HCT116 (cell line): ENCODE results near the gene A1CF. TPM values are rescaled to one million over a fixed set of nuclear protein-coding genes. Genes with fewer than 3 reads are reported as not detected.

Source experiments
- ATAC-seq: fragments of 200-7000 bp; cut with Tn5 transposase; 2 replicates; pipeline ENCODE4 v1.9.1; 2020; ENCODE audit warnings: mild to moderate bottlenecking, moderate library complexity
- BruUV-seq: library from RNA; stranded (reverse); fragments of 400-500 nt; replicated peaks from 2 replicates; lab custom pipeline; 2021; lab: Mats Ljungman, UMichigan
- CTCF ChIA-PET: fragments of 300-600 bp; sonication (Branson Sonifier 250); formaldehyde crosslinking; loops from one replicate; lab custom pipeline; 2021; ENCODE audit warnings: antibody characterized with exemption; lab: Charles Lee
- POLR2A ChIA-PET: fragments of 300-600, 350-600 bp; sonication (Branson Sonifier 250); formaldehyde crosslinking; loops from one replicate; lab custom pipeline; 2021; ENCODE audit warnings: antibody characterized with exemption; lab: Charles Lee
- RAD21 ChIA-PET, 2 experiments: fragments of 300-600 bp; sonication (Branson Sonifier 250); formaldehyde crosslinking; loops; one replicate each; lab custom pipeline; 2023; ENCODE audit warnings: low total read pairs in 2 of 2; ENCODE audit not compliant: uncharacterized antibody in 2 of 2, unreplicated experiment in 2 of 2, low non-redundant PET in 1 of 2; lab: Charles Lee
- DNase-seq: peaks from one replicate; pipeline ENCODE4 v3.0.0-alpha.2; 2010; ENCODE audit warnings: low read depth, low spot score
- H2AFZ ChIP-seq: fragments of 200-600 bp; shearing (Covaris generic), sonication (generic); 2 replicates; pipeline ENCODE4 v1.6.1; 2017; ENCODE audit warnings: low read depth, mixed run types, mixed read lengths, antibody characterized with exemption, low read length; ENCODE audit not compliant: poor library complexity, severe bottlenecking
- H3K27ac ChIP-seq: 2 replicates; pipeline ENCODE4 v1.5.1; 2012; ENCODE audit warnings: low read depth, low read length
- H3K27me3 ChIP-seq: fragments of 200-600 bp; sonication (generic); 2 replicates; pipeline ENCODE4 v1.6.1; 2016; ENCODE audit warnings: mixed run types, low read length, mixed read lengths; ENCODE audit not compliant: insufficient read depth
- H3K36me3 ChIP-seq, 2 experiments: fragments of 200-500 bp in 1 of 2; fragments of 200-600 bp in 1 of 2; sonication (Bioruptor generic) in 1 of 2; sonication (generic) in 1 of 2; 2 replicates each; pipeline versions ENCODE4 v1.5.1 to v1.6.1; 2014 to 2016; ENCODE audit warnings: low read length in 2 of 2, inconsistent platforms in 1 of 2, mixed read lengths in 1 of 2, mixed run types in 1 of 2; ENCODE audit not compliant: insufficient read depth in 2 of 2, control insufficient read depth in 1 of 2
- H3K4me1 ChIP-seq, 2 experiments: fragments of 200-600 bp in 1 of 2; sonication (generic) in 1 of 2; 2 replicates each; pipeline versions ENCODE4 v1.5.1 to v1.6.1; 2012 to 2017; ENCODE audit warnings: low read length in 2 of 2, inconsistent platforms in 1 of 2, mild to moderate bottlenecking in 1 of 2, mixed read lengths in 1 of 2, mixed run types in 1 of 2, moderate library complexity in 1 of 2; ENCODE audit not compliant: insufficient read depth in 2 of 2, control insufficient read depth in 1 of 2
- H3K4me2 ChIP-seq: fragments of 200-600 bp; sonication (generic); 2 replicates; pipeline ENCODE4 v1.6.1; 2017; ENCODE audit warnings: mixed run types, low read length, mixed read lengths
- H3K4me3 ChIP-seq, 2 experiments: fragments of 200-600 bp in 1 of 2; sonication (generic) in 1 of 2; replicated peaks in 1 of 2; 2 replicates each; pipeline ENCODE4 v1.5.1; 2011 to 2016; ENCODE audit warnings: low read length in 2 of 2, control low read depth in 1 of 2, low read depth in 1 of 2, mild to moderate bottlenecking in 1 of 2, mixed read lengths in 1 of 2, mixed run types in 1 of 2
- H3K79me2 ChIP-seq: fragments of 200-600 bp; sonication (generic); 2 replicates; pipeline ENCODE4 v1.6.1; 2017; ENCODE audit warnings: mild to moderate bottlenecking, mixed run types, low read length, moderate library complexity, mixed read lengths; ENCODE audit not compliant: insufficient read depth
- H3K9ac ChIP-seq: fragments of 200-600 bp; sonication (generic); 2 replicates; pipeline ENCODE4 v1.6.1; 2016; ENCODE audit warnings: low read length, mixed read lengths
- H3K9me2 ChIP-seq: fragments of 200-600 bp; sonication (generic), shearing (Covaris generic); 2 replicates; pipeline ENCODE4 v1.6.1; 2017; ENCODE audit warnings: mixed run types, mild to moderate bottlenecking, moderate library complexity; ENCODE audit not compliant: insufficient read depth
- H3K9me3 ChIP-seq, 2 experiments: fragments of 200-500 bp in 1 of 2; fragments of 200-600 bp in 1 of 2; sonication (Bioruptor generic) in 1 of 2; sonication (generic) in 1 of 2; 2 replicates each; pipeline ENCODE4 v1.6.1; 2014 to 2017; ENCODE audit warnings: low read length in 2 of 2, mixed read lengths in 2 of 2, inconsistent platforms in 1 of 2, low read depth in 1 of 2, mild to moderate bottlenecking in 1 of 2, mixed run types in 1 of 2, moderate library complexity in 1 of 2; ENCODE audit not compliant: control insufficient read depth in 1 of 2, insufficient read depth in 1 of 2
- H4K20me1 ChIP-seq: fragments of 200-600 bp; sonication (generic), shearing (Covaris generic); 2 replicates; pipeline ENCODE4 v1.6.1; 2017; ENCODE audit warnings: mixed run types, mild to moderate bottlenecking, moderate library complexity; ENCODE audit not compliant: insufficient read depth
- CBX3 ChIP-seq: IDR thresholded peaks from 2 replicates; pipeline ENCODE4 v1.6.1; 2012; ENCODE audit warnings: low read depth
- CEBPB ChIP-seq: IDR thresholded peaks from 2 replicates; pipeline ENCODE4 v1.6.1; 2012; ENCODE audit warnings: low read depth
- EGR1 ChIP-seq: IDR thresholded peaks from 2 replicates; pipeline ENCODE4 v1.6.1; 2012; ENCODE audit warnings: low read depth
- EZH2 ChIP-seq: fragments of 200-600 bp; sonication (generic); IDR thresholded peaks from 2 replicates; pipeline ENCODE4 v1.6.1; 2017; ENCODE audit warnings: antibody characterized with exemption, mixed run types
- EZH2phosphoT487 ChIP-seq: fragments of 200-600 bp; IDR thresholded peaks from 2 replicates; pipeline ENCODE4 v1.6.1; 2018; ENCODE audit warnings: antibody characterized with exemption, borderline replicate concordance
- FOSL1 ChIP-seq: IDR thresholded peaks from 2 replicates; pipeline ENCODE4 v1.6.1; 2012; ENCODE audit warnings: low read depth
- JUND ChIP-seq: IDR thresholded peaks from 2 replicates; pipeline ENCODE4 v1.6.1; 2012
- POLR2A ChIP-seq: IDR thresholded peaks from 2 replicates; pipeline ENCODE4 v1.7.0; 2011; ENCODE audit warnings: borderline replicate concordance; ENCODE audit not compliant: insufficient read depth, insufficient read length; ENCODE audit errors: extremely low read depth
- POLR2AphosphoS5 ChIP-seq: IDR thresholded peaks from 2 replicates; pipeline ENCODE4 v1.6.1; 2011; ENCODE audit warnings: mild to moderate bottlenecking, low read depth, low read length, moderate library complexity
- RAD21 ChIP-seq: IDR thresholded peaks from 2 replicates; pipeline ENCODE4 v1.6.1; 2012; ENCODE audit warnings: low read depth, mild to moderate bottlenecking
- SIN3A ChIP-seq: IDR thresholded peaks from 2 replicates; pipeline ENCODE4 v1.6.1; 2012; ENCODE audit warnings: low read depth
- SRF ChIP-seq: IDR thresholded peaks from 2 replicates; pipeline ENCODE4 v1.6.1; 2012; ENCODE audit warnings: low read depth
- YY1 ChIP-seq: IDR thresholded peaks from 2 replicates; pipeline ENCODE4 v1.6.1; 2011; ENCODE audit warnings: low read length, low read depth, moderate library complexity, mild to moderate bottlenecking; ENCODE audit not compliant: insufficient replicate concordance; ENCODE audit errors: extremely low read depth
- ZNF274 ChIP-seq: fragments of 200-500 bp; sonication (Bioruptor generic); IDR thresholded peaks from 2 replicates; pipeline ENCODE4 v1.6.1; 2014; ENCODE audit warnings: mild to moderate bottlenecking, low read depth, low read length, inconsistent platforms
- intact Hi-C: fragments of 100-400 bp; cut with micrococcal nuclease; formaldehyde crosslinking; loops from 2 replicates; pipeline ENCODE4 v1.10.0; 2022
- total RNA-seq: library from RNA; stranded (reverse); gene quantifications from one replicate; pipeline ENCODE4 v1.2.1, GENCODE V29; 2021; ENCODE audit not compliant: unreplicated experiment
- TF ChIP-seq, protein P1 (sequence below): IDR thresholded peaks from 2 replicates; pipeline ENCODE4 v1.6.1; 2012
- TF ChIP-seq, protein P2 (sequence below): IDR thresholded peaks from 2 replicates; pipeline ENCODE4 v1.6.1; 2012; ENCODE audit warnings: low read depth
- TF ChIP-seq, protein P3 (sequence below): IDR thresholded peaks from 2 replicates; pipeline ENCODE4 v1.6.1; 2011; ENCODE audit warnings: mild to moderate bottlenecking, low read length, moderate library complexity; ENCODE audit not compliant: insufficient replicate concordance; ENCODE audit errors: extremely low read depth
- TF ChIP-seq, protein P4 (sequence below): IDR thresholded peaks from 2 replicates; pipeline ENCODE4 v1.6.1; 2012
- TF ChIP-seq, protein P5 (sequence below), 3 experiments: fragments of 200-600 bp in 1 of 3; sonication (generic) in 1 of 3; IDR thresholded peaks in 2 of 3; conservative IDR thresholded peaks in 1 of 3; 2 replicates each; pipeline ENCODE4 v1.5.1; 2012 to 2017; ENCODE audit warnings: low read depth in 2 of 3, low read length in 2 of 3, antibody characterized with exemption in 1 of 3, borderline replicate concordance in 1 of 3, control low read depth in 1 of 3, mild to moderate bottlenecking in 1 of 3, mixed read lengths in 1 of 3, mixed run types in 1 of 3, moderate library complexity in 1 of 3; ENCODE audit not compliant: insufficient read depth in 1 of 3

Gene A1CF
- total RNA-seq, 1 experiment from 2014 or later, result 0.30 TPM

DNA sequence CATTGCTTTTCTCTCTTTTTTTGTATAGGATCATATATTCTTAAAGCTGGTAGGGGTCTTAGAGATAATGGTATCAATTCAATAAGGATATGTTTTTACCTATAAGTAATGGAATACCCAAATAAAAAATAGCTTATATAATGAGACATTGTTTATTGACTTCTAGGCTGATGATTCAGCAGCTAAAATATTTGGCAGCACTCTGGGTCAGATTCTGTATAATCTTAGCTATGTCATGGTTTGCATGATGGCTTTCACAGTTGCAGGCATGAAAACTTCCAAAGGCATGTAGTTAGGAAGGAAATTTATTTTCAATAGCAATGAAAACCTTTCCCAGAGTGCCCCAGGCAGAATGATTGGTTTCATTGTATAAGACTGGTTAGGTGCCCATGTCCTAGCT is 32.1 kb upstream of the A1CF start:
- BruUV-seq, result no TSS peak
- DNase-seq, result no peak
- H3K4me1 ChIP-seq, result no peaks in the 10 kb centered on the region
- H3K79me2 ChIP-seq, result no peaks in the 10 kb centered on the region
- intact Hi-C loops, result no loop called here
- no peak for TF ChIP-seq POLR2A
- no peak for TF ChIP-seq SRF
- TF ChIP-seq YY1, result no peak
- TF ChIP-seq ZNF274, result no peak
- no peak for TF ChIP-seq SIN3A
- TF ChIP-seq, protein P1, sequence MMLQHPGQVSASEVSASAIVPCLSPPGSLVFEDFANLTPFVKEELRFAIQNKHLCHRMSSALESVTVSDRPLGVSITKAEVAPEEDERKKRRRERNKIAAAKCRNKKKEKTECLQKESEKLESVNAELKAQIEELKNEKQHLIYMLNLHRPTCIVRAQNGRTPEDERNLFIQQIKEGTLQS, result no peak
- TF ChIP-seq, protein P2, sequence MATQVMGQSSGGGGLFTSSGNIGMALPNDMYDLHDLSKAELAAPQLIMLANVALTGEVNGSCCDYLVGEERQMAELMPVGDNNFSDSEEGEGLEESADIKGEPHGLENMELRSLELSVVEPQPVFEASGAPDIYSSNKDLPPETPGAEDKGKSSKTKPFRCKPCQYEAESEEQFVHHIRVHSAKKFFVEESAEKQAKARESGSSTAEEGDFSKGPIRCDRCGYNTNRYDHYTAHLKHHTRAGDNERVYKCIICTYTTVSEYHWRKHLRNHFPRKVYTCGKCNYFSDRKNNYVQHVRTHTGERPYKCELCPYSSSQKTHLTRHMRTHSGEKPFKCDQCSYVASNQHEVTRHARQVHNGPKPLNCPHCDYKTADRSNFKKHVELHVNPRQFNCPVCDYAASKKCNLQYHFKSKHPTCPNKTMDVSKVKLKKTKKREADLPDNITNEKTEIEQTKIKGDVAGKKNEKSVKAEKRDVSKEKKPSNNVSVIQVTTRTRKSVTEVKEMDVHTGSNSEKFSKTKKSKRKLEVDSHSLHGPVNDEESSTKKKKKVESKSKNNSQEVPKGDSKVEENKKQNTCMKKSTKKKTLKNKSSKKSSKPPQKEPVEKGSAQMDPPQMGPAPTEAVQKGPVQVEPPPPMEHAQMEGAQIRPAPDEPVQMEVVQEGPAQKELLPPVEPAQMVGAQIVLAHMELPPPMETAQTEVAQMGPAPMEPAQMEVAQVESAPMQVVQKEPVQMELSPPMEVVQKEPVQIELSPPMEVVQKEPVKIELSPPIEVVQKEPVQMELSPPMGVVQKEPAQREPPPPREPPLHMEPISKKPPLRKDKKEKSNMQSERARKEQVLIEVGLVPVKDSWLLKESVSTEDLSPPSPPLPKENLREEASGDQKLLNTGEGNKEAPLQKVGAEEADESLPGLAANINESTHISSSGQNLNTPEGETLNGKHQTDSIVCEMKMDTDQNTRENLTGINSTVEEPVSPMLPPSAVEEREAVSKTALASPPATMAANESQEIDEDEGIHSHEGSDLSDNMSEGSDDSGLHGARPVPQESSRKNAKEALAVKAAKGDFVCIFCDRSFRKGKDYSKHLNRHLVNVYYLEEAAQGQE, result no peak
- TF ChIP-seq, protein P3, sequence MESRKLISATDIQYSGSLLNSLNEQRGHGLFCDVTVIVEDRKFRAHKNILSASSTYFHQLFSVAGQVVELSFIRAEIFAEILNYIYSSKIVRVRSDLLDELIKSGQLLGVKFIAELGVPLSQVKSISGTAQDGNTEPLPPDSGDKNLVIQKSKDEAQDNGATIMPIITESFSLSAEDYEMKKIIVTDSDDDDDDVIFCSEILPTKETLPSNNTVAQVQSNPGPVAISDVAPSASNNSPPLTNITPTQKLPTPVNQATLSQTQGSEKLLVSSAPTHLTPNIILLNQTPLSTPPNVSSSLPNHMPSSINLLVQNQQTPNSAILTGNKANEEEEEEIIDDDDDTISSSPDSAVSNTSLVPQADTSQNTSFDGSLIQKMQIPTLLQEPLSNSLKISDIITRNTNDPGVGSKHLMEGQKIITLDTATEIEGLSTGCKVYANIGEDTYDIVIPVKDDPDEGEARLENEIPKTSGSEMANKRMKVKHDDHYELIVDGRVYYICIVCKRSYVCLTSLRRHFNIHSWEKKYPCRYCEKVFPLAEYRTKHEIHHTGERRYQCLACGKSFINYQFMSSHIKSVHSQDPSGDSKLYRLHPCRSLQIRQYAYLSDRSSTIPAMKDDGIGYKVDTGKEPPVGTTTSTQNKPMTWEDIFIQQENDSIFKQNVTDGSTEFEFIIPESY, result no peak
- TF ChIP-seq CEBPB, result no peak
- TF ChIP-seq, protein P4, sequence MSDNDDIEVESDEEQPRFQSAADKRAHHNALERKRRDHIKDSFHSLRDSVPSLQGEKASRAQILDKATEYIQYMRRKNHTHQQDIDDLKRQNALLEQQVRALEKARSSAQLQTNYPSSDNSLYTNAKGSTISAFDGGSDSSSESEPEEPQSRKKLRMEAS, result no peak
- TF ChIP-seq, protein P5, sequence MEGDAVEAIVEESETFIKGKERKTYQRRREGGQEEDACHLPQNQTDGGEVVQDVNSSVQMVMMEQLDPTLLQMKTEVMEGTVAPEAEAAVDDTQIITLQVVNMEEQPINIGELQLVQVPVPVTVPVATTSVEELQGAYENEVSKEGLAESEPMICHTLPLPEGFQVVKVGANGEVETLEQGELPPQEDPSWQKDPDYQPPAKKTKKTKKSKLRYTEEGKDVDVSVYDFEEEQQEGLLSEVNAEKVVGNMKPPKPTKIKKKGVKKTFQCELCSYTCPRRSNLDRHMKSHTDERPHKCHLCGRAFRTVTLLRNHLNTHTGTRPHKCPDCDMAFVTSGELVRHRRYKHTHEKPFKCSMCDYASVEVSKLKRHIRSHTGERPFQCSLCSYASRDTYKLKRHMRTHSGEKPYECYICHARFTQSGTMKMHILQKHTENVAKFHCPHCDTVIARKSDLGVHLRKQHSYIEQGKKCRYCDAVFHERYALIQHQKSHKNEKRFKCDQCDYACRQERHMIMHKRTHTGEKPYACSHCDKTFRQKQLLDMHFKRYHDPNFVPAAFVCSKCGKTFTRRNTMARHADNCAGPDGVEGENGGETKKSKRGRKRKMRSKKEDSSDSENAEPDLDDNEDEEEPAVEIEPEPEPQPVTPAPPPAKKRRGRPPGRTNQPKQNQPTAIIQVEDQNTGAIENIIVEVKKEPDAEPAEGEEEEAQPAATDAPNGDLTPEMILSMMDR (IDR thresholded peaks at IDR 0.05 in 2 of 3, conservative IDR thresholded peaks at IDR 0.05 in 1 of 3; ENCODE audit: borderline replicate concordance in 1 of 3, insufficient read depth in 1 of 3, low read depth in 2 of 3, low read length in 2 of 3), result no peak
- no peak for TF ChIP-seq JUND
- TF ChIP-seq RAD21, result no peak
- no peak for TF ChIP-seq CBX3
- no peak for TF ChIP-seq EGR1
- TF ChIP-seq EZH2phosphoT487, result no peak
- no peak for TF ChIP-seq EZH2
- no peak for TF ChIP-seq POLR2AphosphoS5
- no peak for TF ChIP-seq FOSL1
- TF ChIP-seq, all 23 proteins: peak for 0
- H3K36me3 ChIP-seq, result no peaks in the 10 kb centered on the region
- H3K27me3 ChIP-seq, result no peaks in the 10 kb centered on the region
- H3K9ac ChIP-seq, result no peak overlapping the region
- ATAC-seq, result no peak
- H3K9me3 ChIP-seq, result no peaks in the 10 kb centered on the region
- H3K4me3 ChIP-seq, result no peak overlapping the region
- CTCF ChIA-PET, result no interaction called here
- no peak overlapping the region for H3K27ac ChIP-seq
- no peaks in the 10 kb centered on the region for H3K9me2 ChIP-seq
- H4K20me1 ChIP-seq, result no peaks in the 10 kb centered on the region
- no peak overlapping the region for H2AFZ ChIP-seq
- RAD21 ChIA-PET, result no interaction called here
- POLR2A ChIA-PET, result no interaction called here
- H3K4me2 ChIP-seq, result no peak overlapping the region
